Measurements from ENCODE around the gene PABPN1. TPM values are rescaled to one million over a fixed set of nuclear protein-coding genes. Genes with fewer than 3 reads are reported as not detected.
A peak's percentile ranks its signal among the peaks of the same experiment; 100 is the strongest.
"Not testable (repeated sequence)": the region's sequence is repeated elsewhere in the genome, so short reads cannot be mapped to it uniquely, and the experiment has no call there.

Gene PABPN1
- total RNA-seq, 1 donor from 2014 or later: 70.7 TPM

DNA sequence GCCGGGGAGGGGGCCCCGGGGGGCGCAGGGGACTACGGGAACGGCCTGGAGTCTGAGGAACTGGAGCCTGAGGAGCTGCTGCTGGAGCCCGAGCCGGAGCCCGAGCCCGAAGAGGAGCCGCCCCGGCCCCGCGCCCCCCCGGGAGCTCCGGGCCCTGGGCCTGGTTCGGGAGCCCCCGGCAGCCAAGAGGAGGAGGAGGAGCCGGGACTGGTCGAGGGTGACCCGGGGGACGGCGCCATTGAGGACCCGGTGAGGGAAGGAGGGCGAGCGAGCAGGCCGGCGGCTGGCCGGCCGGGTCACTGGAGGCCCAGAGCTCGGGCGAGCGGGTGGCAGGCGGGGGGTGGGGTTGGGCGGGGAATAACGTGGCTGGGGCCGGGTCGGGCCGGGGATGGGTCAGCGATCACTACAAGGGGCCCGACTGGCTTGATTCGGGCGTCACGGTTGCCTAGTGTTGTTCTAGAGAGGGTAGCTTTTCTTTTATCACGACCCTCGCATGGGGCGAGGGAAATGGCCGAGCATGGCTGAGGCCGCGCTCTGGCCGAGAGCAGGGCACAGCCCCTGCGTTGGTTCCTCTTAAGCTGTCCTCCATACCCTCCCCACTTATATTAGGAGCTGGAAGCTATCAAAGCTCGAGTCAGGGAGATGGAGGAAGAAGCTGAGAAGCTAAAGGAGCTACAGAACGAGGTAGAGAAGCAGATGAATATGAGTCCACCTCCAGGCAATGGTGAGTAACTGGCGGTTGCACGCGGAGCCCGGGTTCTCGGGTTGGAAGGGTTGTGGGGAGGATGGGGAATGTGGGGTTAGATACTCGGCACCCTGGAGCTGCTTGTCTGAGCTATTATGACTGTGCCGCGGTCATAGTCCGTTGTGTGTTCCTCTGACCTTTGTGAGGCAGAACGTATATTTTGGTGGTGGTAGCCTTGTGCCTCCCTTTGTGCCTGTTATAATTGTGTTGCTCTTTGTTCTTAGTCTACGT, 603 bp downstream of the PABPN1 start:
- Histone ChIP-seq H3K27me3 (ENCODE audit: control insufficient read depth, insufficient read depth, low read length) (no peaks in the 10 kb centered on the region), H3K4me3 (ENCODE audit: low read depth, low read length) (peak overlapping the region; percentile 96), H3K36me3 (ENCODE audit: control insufficient read depth, insufficient read depth, low read length) (no peaks in the 10 kb centered on the region)
- TF ChIP-seq, protein P1, sequence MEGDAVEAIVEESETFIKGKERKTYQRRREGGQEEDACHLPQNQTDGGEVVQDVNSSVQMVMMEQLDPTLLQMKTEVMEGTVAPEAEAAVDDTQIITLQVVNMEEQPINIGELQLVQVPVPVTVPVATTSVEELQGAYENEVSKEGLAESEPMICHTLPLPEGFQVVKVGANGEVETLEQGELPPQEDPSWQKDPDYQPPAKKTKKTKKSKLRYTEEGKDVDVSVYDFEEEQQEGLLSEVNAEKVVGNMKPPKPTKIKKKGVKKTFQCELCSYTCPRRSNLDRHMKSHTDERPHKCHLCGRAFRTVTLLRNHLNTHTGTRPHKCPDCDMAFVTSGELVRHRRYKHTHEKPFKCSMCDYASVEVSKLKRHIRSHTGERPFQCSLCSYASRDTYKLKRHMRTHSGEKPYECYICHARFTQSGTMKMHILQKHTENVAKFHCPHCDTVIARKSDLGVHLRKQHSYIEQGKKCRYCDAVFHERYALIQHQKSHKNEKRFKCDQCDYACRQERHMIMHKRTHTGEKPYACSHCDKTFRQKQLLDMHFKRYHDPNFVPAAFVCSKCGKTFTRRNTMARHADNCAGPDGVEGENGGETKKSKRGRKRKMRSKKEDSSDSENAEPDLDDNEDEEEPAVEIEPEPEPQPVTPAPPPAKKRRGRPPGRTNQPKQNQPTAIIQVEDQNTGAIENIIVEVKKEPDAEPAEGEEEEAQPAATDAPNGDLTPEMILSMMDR (IDR thresholded peaks at IDR 0.05; ENCODE audit: insufficient read depth, low read length, poor library complexity, severe bottlenecking): no peak
- no peak for DNase-seq (ENCODE audit: low read depth)

DNA sequence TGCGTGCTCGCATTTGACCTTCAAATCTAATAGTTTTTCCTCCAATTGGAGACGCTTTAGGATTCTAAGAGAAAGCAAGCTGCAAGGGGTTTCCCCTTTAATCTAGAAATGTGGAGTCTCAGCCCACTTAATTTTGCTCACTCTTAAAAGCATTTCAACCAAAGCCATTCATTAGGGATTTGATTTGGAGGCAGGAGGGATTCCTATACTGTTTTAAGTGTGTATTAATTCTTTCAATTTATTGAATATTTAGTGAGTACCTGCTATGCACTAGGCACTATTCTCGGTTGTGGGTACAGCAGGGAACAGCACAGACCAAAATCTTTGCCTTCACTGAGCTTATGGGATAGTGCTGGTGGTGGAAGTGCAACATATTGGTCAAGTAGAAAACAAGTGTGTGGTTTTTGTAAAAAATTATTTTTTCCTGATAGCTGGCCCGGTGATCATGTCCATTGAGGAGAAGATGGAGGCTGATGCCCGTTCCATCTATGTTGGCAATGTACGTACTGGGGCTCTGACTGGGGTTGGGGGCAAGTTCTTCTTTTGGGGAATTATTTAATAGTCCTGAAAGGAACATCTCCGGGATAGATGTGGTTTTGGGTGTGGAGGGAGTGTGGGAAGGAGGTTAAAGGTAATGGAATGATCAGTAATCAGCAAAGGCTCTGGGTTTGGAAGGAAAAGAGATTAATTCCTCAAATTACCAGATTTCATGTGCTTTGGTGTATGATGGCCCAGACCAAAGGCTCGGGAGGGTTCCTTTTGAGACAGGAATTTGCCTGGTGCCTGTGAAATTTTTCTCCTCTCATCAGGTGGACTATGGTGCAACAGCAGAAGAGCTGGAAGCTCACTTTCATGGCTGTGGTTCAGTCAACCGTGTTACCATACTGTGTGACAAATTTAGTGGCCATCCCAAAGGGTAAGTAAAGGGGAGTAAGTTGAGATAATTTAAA, 1.6 kb downstream of the PABPN1 start:
- no peaks in the 10 kb centered on the region for H3K36me3 ChIP-seq (ENCODE audit: control insufficient read depth, insufficient read depth, low read length)
- H3K27me3 ChIP-seq (ENCODE audit: control insufficient read depth, insufficient read depth, low read length): no peaks in the 10 kb centered on the region
- TF ChIP-seq, protein P1 (IDR thresholded peaks at IDR 0.05; ENCODE audit: insufficient read depth, low read length, poor library complexity, severe bottlenecking): no peak

DNA sequence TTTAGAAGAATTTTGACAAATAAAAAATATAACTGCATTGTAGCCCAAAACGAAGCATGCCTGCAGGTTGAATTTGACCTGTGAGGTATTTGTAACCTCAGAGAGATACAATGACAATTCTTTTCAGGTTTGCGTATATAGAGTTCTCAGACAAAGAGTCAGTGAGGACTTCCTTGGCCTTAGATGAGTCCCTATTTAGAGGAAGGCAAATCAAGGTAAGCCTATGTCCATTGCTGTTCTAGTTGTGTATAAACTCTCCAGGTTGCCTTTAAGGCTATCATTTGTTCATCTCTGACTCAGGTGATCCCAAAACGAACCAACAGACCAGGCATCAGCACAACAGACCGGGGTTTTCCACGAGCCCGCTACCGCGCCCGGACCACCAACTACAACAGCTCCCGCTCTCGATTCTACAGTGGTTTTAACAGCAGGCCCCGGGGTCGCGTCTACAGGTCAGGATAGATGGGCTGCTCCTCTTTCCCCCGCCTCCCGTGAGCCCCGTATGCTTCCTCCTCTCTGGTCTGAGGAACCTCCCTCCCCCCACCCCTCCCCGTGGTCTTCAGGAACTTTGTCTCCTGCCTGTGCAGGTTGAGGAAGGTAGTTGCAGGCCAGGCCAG, 2.7 kb downstream of the PABPN1 start:
- TF ChIP-seq, protein P1 (IDR thresholded peaks at IDR 0.05; ENCODE audit: insufficient read depth, low read length, poor library complexity, severe bottlenecking): no peak
- no peak overlapping the region for H3K4me3 ChIP-seq (ENCODE audit: low read depth, low read length)
- H3K36me3 ChIP-seq (ENCODE audit: control insufficient read depth, insufficient read depth, low read length): no peaks in the 10 kb centered on the region
- DNase-seq (ENCODE audit: low read depth): no peak
- no peaks in the 10 kb centered on the region for H3K27me3 ChIP-seq (ENCODE audit: control insufficient read depth, insufficient read depth, low read length)

More for the DNA sequence above, 1.6 kb downstream of the PABPN1 start:
- no peak for DNase-seq (ENCODE audit: low read depth)
- H3K4me3 ChIP-seq (ENCODE audit: low read depth, low read length): peak overlapping the region; percentile 96

DNA sequence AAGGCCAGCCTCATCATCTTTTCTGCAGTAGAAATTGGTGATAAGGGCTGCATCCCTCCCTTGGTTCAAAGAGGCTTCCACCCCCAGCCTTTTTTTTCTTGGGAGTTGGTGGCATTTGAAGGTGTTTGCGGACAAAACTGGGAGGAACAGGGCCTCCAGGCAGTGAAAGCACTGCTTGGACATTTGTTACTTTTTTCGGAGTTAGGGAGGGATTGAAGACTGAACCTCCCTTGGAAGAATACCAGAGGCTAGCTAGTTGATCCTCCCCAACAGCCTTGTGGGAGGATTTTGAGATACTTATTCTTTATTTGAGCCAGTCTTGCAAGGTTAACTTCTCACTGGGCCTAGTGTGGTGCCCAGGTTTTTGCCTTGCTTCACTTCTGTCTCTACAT, 3.2 kb downstream of the PABPN1 start:
- Histone ChIP-seq H3K36me3 (ENCODE audit: control insufficient read depth, insufficient read depth, low read length) (no peaks in the 10 kb centered on the region), H3K4me3 (ENCODE audit: low read depth, low read length) (no peak overlapping the region), H3K27me3 (ENCODE audit: control insufficient read depth, insufficient read depth, low read length) (no peaks in the 10 kb centered on the region)
- DNase-seq (ENCODE audit: low read depth): no peak
- TF ChIP-seq, protein P1 (IDR thresholded peaks at IDR 0.05; ENCODE audit: insufficient read depth, low read length, poor library complexity, severe bottlenecking): no peak

DNA sequence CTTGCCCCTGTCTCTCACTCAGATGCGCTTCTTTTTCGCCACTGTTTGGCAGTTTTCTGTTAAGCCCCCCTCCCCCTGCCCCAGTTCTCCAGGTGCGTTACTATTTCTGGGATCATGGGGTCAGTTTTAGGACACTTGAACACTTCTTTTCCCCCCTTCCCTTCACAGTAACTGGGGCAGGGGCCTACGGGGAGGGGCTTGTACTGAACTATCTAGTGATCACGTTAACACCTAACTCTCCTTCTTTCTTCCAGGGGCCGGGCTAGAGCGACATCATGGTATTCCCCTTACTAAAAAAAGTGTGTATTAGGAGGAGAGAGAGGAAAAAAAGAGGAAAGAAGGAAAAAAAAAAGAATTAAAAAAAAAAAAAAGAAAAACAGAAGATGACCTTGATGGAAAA, 3.7 kb downstream of the PABPN1 start:
- no peaks in the 10 kb centered on the region for H3K27me3 ChIP-seq (ENCODE audit: control insufficient read depth, insufficient read depth, low read length)
- H3K36me3 ChIP-seq (ENCODE audit: control insufficient read depth, insufficient read depth, low read length): no peaks in the 10 kb centered on the region
- TF ChIP-seq, protein P1 (IDR thresholded peaks at IDR 0.05; ENCODE audit: insufficient read depth, low read length, poor library complexity, severe bottlenecking): no peak
- no peak for DNase-seq (ENCODE audit: low read depth)
- H3K4me3 ChIP-seq (ENCODE audit: low read depth, low read length): no peak overlapping the region

DNA sequence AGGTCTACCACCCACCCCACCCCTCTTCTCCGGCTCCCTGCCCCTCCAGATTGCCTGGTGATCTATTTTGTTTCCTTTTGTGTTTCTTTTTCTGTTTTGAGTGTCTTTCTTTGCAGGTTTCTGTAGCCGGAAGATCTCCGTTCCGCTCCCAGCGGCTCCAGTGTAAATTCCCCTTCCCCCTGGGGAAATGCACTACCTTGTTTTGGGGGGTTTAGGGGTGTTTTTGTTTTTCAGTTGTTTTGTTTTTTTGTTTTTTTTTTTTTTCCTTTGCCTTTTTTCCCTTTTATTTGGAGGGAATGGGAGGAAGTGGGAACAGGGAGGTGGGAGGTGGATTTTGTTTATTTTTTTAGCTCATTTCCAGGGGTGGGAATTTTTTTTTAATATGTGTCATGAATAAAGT, 4.5 kb downstream of the PABPN1 start:
- H3K4me3 ChIP-seq (ENCODE audit: low read depth, low read length): not testable (repeated sequence)

More for the DNA sequence above, 4.5 kb downstream of the PABPN1 start:
- DNase-seq (ENCODE audit: low read depth); H3K27me3 ChIP-seq (ENCODE audit: control insufficient read depth, insufficient read depth, low read length); H3K36me3 ChIP-seq (ENCODE audit: control insufficient read depth, insufficient read depth, low read length): not testable (repeated sequence)
